Glomerular visceral epithelial cell (primary cell): ENCODE measurements around the gene TPO.
"Not testable (repeated sequence)": the region's sequence is repeated elsewhere in the genome, so short reads cannot be mapped to it uniquely, and the experiment has no call there.

ENCODE experiments used
- DNase-seq: peaks from one replicate; pipeline ENCODE4 v3.0.0-alpha.2; 2016; ENCODE audit errors: extremely low spot score

The TPO gene

GRCh38 chr2:1501991-1502390 is 88.7 kb downstream of the TPO start:
- no peak for DNase-seq

- no peak for DNase-seq
Measured at GRCh38 chr2:1502891-1503304, 89.6 kb downstream of the TPO start.

- no peak for DNase-seq
Measured at GRCh38 chr2:1503471-1504310, 90.4 kb downstream of the TPO start.

GRCh38 chr2:1504311-1504750 is 91.1 kb downstream of the TPO start:
- DNase-seq, result no peak

GRCh38 chr2:1505031-1505441 is 91.8 kb downstream of the TPO start:
- no peak for DNase-seq

- DNase-seq, result no peak
Measured at GRCh38 chr2:1509271-1510065, 96.2 kb downstream of the TPO start.

GRCh38 chr2:1510176-1510575 is 96.9 kb downstream of the TPO start:
- no peak for DNase-seq

- DNase-seq, result no peak
Measured at GRCh38 chr2:1511455-1511854, 98.2 kb downstream of the TPO start.

GRCh38 chr2:1512321-1513289 is 99.3 kb downstream of the TPO start:
- no peak for DNase-seq

GRCh38 chr2:1514391-1515072 is 101.3 kb downstream of the TPO start:
- DNase-seq, result no peak

GRCh38 chr2:1515073-1515430 is 101.8 kb downstream of the TPO start:
- no peak for DNase-seq

- DNase-seq, result no peak
Measured at GRCh38 chr2:1515986-1516797, 102.9 kb downstream of the TPO start.

- DNase-seq, result no peak
Measured at GRCh38 chr2:1516798-1517060, 103.5 kb downstream of the TPO start.

- DNase-seq, result not testable (repeated sequence)
Measured at GRCh38 chr2:1517291-1517690, 104.0 kb downstream of the TPO start.

GRCh38 chr2:1517786-1518185 is 104.5 kb downstream of the TPO start:
- DNase-seq, result no peak

GRCh38 chr2:1518331-1518803 is 105.1 kb downstream of the TPO start:
- DNase-seq, result no peak

- peak; percentile 8 for DNase-seq
Measured at GRCh38 chr2:1518867-1519530, 105.7 kb downstream of the TPO start.

- no peak for DNase-seq
Measured at GRCh38 chr2:1521191-1521877, 108.1 kb downstream of the TPO start.
